Nucleus accumbens (tissue), 56 donors: ENCODE results near the gene SPTBN2.

Experiments used
- DNase-seq, 56 donors: peaks; one replicate each; lab custom pipeline; 2025; lab: John Stamatoyannopoulos, UW

SPTBN2 gene

GRCh38 chr11:66705587-66706335 is 23.3 kb downstream of the SPTBN2 start:
- peak in 7 of 56 donors; percentile 6 to 43 (median 22) for DNase-seq

GRCh38 chr11:66704659-66705360 is 24.2 kb downstream of the SPTBN2 start:
- no peak for DNase-seq

- no peak for DNase-seq
Observed at GRCh38 chr11:66701432-66702240, 27.4 kb downstream of the SPTBN2 start.

GRCh38 chr11:66700742-66701141 is 28.3 kb downstream of the SPTBN2 start:
- no peak for DNase-seq

GRCh38 chr11:66700337-66700736 is 28.7 kb downstream of the SPTBN2 start:
- DNase-seq: no peak

GRCh38 chr11:66698491-66698890 is 30.5 kb downstream of the SPTBN2 start:
- no peak for DNase-seq

- no peak for DNase-seq
Observed at GRCh38 chr11:66697988-66698387, 31.0 kb downstream of the SPTBN2 start.

GRCh38 chr11:66696146-66696545 is 32.9 kb downstream of the SPTBN2 start:
- no peak for DNase-seq

- DNase-seq: peak in 51 of 56 donors; percentile 21 to 89 (median 57)
Observed at GRCh38 chr11:66694732-66695207, 34.2 kb downstream of the SPTBN2 start.

- DNase-seq: no peak
Observed at GRCh38 chr11:66694056-66694410, 35.0 kb downstream of the SPTBN2 start.

GRCh38 chr11:66693356-66694055 is 35.5 kb downstream of the SPTBN2 start:
- no peak for DNase-seq

- no peak for DNase-seq
Observed at GRCh38 chr11:66692871-66693331, 36.1 kb downstream of the SPTBN2 start.

GRCh38 chr11:66692446-66692845 is 36.6 kb downstream of the SPTBN2 start:
- no peak for DNase-seq

- no peak for DNase-seq
Observed at GRCh38 chr11:66691311-66691980, 37.6 kb downstream of the SPTBN2 start.

- DNase-seq: no peak
Observed at GRCh38 chr11:66689661-66690590, 39.1 kb downstream of the SPTBN2 start.

GRCh38 chr11:66688561-66689534 is 40.2 kb downstream of the SPTBN2 start:
- DNase-seq: no peak

GRCh38 chr11:66687831-66688281 is 41.2 kb downstream of the SPTBN2 start:
- peak in 8 of 56 donors; percentile 4 to 33 (median 15) for DNase-seq
